ENCODE results near the gene CARD8. TPM values are rescaled to one million over a fixed set of nuclear protein-coding genes. Genes with fewer than 3 reads are reported as not detected.
"Not testable (repeated sequence)": the region's sequence is repeated elsewhere in the genome, so short reads cannot be mapped to it uniquely, and the experiment has no call there.

CARD8 gene, protein sequence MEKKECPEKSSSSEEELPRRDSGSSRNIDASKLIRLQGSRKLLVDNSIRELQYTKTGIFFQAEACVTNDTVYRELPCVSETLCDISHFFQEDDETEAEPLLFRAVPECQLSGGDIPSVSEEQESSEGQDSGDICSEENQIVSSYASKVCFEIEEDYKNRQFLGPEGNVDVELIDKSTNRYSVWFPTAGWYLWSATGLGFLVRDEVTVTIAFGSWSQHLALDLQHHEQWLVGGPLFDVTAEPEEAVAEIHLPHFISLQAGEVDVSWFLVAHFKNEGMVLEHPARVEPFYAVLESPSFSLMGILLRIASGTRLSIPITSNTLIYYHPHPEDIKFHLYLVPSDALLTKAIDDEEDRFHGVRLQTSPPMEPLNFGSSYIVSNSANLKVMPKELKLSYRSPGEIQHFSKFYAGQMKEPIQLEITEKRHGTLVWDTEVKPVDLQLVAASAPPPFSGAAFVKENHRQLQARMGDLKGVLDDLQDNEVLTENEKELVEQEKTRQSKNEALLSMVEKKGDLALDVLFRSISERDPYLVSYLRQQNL
- polyA plus RNA-seq (ENCODE audit: insufficient read length in 12 of 12), result 10 to 100 TPM in 11 of 12 donors, not detected in 1; 32.6 to 66.1 (median 46.1) TPM
- long read RNA-seq, donor 1, partial matches to known transcripts, result 0 of 1 reads
- long read RNA-seq, donor 1, other reads (novel, unspliced or antisense), result 0 of 1 reads
- long read RNA-seq, donor 2, partial matches to known transcripts, result 8 of 9 reads
- long read RNA-seq, donor 2, other reads (novel, unspliced or antisense), result 0 of 9 reads
- long read RNA-seq, donor 3, result 0 reads
- long read RNA-seq, donor 4, result 0 reads
- long read RNA-seq, donor 5, partial matches to known transcripts, result 5 of 6 reads
- long read RNA-seq, donor 5, other reads (novel, unspliced or antisense), result 0 of 6 reads
- long read RNA-seq, donor 6, partial matches to known transcripts, result 0 of 1 reads
- long read RNA-seq, donor 6, other reads (novel, unspliced or antisense), result 0 of 1 reads
- long read RNA-seq, donor 7, partial matches to known transcripts, result 0 of 3 reads
- long read RNA-seq, donor 7, other reads (novel, unspliced or antisense), result 0 of 3 reads
- long read RNA-seq, donor 8, partial matches to known transcripts, result 0 of 2 reads
- long read RNA-seq, donor 8, other reads (novel, unspliced or antisense), result 0 of 2 reads
- long read RNA-seq, donor 9, partial matches to known transcripts, result 6 of 8 reads
- long read RNA-seq, donor 9, other reads (novel, unspliced or antisense), result 0 of 8 reads
- long read RNA-seq, donor 10, partial matches to known transcripts, result 0 of 1 reads
- long read RNA-seq, donor 10, other reads (novel, unspliced or antisense), result 0 of 1 reads
- long read RNA-seq, donor 11, partial matches to known transcripts, result 0 of 1 reads
- long read RNA-seq, donor 11, other reads (novel, unspliced or antisense), result 0 of 1 reads

DNA sequence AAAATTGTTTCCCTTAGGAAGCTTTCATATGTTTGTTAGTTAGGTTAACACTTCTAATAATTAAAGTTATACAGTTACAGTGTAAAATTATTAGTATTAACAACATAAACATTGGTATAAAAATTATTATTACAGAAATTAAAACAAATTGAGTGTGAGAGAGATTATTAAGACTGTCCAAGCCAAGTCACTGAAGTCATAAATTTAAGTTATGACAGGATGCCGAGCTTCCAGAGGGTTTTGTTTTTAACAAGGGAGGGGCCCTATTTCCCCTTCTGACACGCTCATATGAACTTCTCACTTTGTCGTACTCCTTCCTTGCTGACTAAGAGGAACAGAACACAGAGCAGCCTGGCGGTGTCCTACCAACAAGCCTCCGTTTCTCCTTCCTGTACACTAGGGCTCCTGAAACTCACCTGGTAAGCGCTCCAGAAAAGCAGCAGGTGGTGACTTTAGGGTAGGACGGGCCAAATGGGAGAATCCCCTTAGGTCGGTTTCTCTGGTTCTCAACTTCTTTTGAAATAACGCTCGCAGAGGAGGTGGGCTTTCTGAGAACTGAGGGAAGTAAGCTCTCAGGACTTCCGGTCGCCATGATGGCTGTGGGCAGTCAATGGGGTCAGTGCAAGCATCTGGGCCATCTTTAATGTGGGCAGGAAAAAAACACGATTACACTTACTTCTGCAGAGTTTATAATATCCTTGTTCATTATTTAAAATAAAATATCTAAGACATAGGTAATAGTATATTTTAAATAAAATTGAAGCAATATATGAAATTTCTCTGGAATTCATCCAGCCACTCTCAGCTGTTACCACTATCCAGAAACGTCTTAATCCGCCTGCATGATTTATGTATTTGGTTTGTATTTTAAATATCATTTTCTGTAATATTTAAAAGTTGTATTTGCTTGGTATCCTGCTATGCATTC, at the start of gene CARD8:
Gene CARD8 (minus strand): TSS at position 537 of the 928 bp plus-strand sequence. CDS start 14,892 bp downstream, outside the sequence.
- DNase-seq, result peak; percentile 92

DNA sequence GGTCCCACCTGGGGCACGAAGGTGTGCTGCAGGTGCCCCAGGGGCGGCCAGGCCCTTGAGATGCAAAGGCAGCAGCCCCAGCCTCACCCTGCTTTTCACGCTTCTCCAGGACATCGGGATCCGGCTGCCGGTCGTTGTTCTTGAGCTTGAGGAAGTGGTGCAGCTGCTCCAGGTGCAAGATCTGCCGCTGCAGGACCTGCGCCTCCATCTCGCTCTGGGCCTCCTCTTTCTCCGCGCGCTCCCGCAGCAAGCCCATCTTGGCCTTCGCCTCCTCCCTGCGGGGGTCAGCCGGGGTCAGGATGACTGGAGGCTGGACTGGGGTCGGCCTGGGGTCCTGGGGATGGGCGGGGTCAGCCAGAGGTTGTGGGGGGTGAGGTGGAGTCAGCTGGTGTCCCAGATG, 48.2 kb upstream of the CARD8 start:
- no peak for DNase-seq

DNA sequence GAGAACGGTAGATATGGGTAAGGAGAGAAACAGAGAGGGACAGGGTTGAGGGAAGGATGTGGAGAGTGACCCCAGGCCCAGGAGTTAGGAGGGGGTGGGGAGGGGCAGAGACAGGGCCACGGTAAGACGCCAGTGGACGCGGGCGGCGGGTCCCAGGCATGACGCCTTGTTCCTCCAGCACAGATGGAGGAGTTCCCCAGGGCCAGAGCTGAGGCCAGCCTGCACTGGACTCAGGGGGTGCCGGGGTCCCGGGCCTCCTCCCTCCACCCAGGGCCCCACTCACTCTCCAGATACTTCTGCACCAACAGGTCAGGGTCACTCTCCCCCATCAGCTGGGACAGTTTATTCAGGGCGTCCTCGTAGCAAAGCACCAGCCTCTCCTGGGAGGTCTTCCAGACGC, 47.7 kb upstream of the CARD8 start:
- no peak for DNase-seq

DNA sequence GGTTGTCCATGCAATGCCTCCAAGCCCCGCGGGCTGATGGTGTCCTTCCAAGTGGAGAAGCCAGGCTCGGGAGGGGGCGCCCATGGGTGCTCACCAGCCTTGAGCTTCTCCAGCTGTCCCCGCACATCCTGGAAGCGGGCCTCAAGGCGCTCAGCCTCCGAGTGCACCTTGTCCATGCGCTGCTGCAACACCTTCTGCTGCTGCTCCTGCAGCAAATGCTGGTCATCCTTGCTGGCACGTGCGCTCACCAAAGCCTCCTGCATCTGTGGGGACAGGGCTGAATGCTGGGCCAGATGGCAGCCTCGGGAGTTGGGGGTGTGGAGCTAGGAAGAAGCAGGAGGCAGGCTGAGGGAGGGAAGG, 46.9 kb upstream of the CARD8 start:
- no peak for DNase-seq

DNA sequence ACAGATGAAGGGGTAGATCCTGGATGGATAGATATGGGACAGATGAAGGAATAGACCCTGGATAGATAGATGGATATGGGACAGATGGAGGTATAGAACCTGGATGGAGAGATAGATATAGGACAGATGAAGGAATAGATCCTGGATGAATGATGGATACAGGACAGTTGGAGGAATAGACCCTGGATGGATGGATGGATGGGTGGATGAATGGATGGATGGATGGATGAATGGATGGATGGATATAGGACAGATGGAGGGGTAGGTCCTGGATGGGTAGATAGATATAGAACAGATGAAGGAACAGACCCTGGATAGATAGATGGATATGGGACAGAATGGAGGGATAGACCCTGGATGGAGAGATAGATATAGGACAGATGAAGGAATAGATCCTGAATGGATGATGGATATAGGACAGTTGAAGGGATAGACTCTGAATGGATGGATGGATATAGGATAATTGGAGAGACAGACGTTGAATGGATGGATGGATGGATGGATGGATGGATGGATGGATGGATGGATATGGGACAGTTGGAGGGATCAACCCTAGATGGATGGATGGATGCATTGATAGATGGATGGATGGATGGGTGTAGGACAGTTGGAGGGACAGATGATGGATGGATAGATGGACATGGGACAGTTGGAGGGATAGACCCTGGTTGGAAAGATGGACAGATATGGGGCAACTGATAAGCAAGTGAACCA, 46.3 kb upstream of the CARD8 start:
- no peak for DNase-seq

DNA sequence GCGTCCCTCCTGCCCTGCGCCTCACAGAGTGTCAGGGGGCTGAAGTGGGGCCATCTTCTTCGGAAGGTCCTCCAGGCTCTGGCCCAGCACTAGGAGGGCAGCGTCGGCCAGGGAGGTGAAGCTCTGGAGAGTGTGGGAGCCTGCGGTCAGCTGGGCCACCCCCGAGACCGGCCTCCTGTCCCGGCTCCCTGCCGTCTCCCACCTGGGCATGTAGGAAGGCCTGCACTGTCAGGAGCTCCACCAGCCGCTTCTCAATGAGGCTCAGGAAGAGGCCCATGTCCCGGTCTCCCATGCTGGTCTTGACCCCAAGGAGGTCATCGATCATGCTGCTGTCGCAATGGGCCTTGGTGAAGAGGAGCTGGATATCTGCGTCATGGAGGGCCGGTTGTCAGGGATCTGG, 42.3 kb upstream of the CARD8 start:
- DNase-seq, result no peak

DNA sequence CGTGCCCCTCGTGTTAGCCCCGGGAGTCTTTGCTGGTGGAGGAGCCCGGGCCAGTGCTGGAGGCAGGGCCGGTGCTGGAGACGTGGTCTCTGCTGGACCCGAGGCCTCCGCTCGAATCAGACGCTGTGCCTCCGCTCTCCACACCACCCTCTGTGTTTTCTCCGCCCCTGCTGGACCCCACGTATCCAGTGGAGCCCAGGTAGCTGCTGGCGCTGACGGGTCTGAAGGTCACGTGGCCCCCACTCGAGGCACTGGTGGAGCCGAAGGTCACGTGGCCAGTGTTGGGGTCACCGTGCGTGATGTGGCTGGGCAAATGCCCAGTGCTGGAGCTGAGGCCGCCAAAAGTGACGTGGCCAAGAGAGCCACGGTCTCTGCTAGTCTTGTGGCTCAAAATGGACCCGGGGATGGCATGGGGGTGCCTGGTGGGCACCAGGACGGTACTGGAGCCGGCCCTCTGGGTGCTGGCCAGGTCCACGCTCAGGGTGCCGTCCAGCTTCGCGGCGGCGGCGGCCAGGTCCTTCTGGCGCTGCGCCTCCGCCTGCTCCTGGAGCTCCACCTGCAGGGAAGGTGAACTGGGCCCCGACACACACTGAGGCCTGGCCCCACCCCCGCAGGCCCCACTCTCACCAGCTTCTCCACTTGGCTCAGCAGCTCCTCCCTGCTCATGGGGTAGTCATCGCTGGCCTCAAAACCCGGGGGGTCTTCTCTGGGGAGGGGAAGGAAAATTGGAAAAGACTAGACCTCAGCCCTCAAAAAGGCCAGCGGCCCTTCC, 41.4 kb upstream of the CARD8 start:
- no peak for DNase-seq

DNA sequence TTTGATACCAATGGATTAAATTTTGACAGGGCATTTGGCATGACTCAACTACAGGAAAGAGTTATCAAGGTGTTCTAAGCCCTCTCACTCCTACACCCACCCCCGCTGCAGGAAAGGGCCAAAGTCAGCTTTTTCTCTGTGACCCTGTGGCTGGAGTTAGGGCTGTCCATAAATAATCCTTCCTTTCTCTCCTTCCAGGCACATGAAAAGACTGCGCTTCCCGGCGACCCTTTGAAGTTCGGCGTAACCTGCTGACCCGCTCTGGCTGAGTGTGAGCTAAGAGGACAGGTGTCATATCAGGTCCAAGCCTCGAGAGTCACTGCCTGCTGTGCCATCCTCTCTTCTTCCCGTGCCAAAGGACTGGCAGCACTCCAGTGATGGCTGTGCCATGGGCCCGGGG, 39.7 kb upstream of the CARD8 start:
- no peak for DNase-seq

DNA sequence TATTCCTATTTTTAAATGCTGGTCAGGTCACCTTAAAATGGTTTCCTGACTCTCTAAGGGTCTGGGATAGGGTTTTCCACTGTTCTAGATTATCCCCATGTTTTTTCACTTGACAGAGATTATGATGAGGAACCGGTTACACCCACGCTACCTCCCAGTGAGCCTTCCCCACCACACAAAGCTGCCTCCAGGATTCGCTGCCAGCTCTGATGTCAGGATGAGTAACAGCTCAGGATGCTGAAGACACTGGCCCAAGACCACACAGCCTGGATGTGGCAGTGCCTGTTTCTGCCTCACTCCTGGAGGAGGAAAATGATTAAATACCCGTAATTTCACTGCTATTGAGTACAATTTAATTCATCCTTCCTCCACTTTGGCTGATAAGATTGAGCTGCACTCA, 37.1 kb upstream of the CARD8 start:
- DNase-seq, result no peak

DNA sequence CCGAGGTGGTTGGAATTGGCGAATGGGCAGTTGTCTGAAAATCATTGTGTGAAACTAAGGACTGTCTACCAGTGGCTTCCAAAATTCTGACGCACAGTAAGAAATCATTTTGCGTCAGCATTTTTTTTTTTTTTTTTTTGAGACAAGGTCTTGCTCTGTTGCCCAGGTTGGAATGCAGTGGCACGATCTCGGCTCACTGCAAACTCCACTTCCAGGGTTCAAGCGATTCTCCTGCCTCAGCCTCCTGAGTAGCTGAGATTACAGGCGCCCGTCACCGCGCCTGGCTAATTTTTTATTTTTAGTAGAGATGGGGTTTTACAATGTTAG, 35.7 kb upstream of the CARD8 start:
- not testable (repeated sequence) for DNase-seq

DNA sequence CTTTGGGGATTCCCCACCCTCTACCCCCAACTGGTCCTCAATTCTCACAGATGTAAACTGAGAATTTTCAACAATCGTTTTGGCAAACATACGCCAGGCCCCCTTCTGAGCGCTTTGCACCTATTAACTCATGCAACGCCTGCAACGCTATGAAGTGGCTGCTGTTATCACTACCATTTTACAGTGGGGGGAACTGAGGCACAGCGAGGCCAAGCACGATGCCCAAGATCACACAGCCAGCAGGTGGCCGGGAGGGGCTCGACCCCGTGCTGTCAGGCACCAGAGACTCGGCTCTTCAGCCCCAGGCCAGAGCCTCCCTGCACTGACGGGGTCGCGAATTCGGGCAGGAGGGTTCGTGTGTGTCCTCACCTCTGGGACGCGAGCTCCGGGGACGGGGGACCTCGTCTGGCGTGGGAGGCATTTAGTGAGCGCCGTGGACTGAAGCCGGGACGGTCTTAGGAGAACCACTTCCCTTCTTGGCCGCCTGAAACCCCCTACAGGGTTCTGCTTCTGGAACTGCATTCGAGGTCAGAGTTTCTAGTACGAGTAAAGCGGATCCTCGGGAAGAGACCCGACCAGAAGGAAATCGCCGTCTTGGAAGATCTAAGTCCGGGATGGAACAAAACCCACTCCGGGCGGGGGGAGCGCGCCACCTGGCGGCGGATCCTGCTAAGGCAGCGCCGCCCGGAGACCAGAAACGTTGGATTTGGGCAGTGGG, 35.2 kb upstream of the CARD8 start:
- DNase-seq, result peak; percentile 91

DNA sequence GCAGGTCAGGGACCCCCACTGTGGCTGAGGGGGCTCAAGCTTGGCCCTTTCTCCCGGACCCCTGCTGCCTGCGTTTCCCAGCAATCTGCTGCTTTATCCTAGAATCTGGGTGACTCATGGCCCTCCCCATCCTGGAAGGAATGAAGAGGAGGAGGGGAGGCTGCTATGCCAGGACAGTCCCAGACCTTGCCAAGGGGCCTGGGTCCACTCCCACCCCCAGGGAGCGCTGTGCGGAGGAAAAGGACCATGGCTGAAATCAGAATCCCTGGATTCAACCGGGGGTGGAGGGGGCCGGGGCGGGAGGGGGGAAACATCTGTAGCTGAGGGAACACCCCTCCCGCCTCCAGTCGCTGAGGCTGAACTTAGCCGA, 34.7 kb upstream of the CARD8 start:
- DNase-seq, result peak; percentile 38

DNA sequence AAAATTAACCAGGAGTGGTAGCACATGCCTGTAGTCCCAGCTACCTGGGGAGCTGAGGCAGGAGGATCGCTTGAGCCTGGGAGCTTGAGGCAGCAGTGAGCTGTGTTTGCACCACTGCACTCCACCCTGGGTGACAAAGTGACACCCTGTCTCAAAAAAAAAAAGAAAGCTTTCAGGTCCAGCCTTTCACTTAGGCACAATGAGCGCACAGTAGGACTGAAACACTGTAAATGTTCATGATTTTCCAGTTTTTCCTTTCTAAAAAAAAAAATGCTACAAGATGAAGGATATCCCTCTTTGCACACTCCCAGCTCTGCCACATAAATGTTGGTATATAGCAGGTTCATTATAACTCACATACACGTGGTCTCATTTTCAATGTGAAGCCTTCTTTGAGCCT, 32.0 kb upstream of the CARD8 start:
- no peak for DNase-seq

DNA sequence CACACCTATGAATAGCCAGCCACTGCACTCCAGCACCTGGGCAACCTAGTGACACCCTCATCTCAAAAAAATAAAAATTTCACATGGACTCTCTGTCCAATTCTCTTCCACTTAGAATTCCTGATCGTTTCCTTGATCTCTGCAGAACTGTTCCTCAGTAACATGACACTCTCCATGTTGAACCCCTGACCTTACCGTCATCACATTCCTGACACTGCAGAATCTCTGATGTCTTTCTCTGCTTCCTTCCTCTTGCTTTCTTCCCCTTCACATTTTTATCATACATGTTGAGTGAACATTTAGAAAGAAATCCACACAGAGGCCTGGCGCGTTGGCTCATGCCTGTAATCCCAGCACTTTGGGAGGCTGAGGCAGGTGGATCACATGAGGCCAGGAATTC, 29.2 kb upstream of the CARD8 start:
- DNase-seq, result no peak

DNA sequence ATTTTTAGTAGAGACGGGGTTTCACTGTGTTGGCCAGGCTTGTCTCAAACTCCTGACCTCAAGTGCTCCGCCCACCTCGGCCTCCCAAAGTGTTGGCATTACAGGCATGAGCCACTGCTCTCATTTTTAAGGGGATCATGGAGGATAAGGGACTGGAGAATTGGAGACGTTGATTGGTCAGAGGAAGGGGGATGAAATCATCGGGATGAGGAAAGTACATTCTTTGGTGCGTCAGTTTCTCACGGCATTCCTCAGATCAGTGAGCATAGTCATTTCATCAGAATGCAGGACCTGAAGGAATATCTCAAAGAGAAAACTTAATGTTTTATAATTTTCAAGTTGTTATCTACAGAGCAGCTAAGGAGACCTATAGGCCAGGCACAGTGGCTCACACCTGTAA, 28.2 kb upstream of the CARD8 start:
- no peak for DNase-seq

DNA sequence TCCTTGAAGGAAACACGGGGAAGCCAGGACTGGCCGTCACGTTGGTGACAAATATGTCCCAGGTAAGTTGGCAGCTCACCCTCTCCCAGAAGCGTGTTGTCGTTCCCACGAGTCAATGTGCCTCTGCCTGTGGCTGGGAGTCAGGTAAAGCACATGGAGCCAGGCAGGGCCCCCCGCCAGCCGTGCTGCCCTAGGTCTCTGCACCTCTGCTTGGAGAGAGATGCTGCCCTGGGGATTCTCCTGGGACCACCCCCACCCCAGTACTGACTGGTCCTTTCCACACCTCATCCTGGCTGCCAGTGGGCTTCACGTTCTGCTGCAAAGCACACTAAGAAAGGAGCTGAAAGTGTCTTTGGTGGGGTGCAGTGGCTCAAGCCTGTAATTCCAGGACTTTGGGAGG, 24.0 kb upstream of the CARD8 start:
- no peak for DNase-seq

DNA sequence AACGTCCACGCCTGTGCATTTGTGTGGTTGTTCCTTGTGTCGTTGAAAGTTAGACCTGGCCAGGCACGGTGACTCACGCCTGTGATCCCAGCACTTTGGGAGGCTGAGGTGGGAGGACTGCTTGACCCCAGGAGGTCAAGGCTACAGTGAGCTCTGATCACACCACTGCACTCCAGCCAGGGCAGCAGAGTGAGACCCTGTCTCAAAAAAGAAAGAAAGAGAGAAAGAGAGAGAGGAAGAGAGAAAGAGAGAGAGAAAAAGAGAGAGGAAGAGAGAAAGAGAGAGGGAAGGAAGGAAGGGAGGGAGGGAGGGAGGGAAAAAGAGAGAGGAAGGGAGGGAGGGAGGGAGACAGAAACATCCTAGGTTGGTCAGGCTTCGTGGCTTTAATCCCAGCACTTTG, 19.2 kb upstream of the CARD8 start:
- no peak for DNase-seq

DNA sequence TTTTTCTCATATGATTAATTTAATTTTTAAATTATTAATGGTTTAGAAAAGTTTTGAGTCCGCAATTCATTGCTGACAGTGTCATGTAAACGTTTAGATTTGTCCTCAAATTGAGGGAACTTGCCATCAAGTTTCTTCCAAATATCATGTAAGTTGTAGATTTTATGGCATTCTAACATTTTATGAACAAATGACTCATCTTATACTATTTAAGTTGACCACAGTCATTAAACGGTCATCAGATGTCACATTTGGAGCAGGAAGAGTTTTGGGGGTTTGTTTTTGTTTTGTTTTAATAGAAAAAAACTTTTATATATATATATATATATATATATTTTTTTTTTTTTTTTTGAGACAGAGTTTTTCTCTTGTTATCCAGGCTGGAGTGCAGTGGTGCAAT, 18.5 kb upstream of the CARD8 start:
- DNase-seq, result no peak

All from muscle of arm (tissue), 14 donors.